ENCODE measurements around the gene SYT1.

SYT1 gene

GRCh38 chr12:79451365-79451764, 586.8 kb downstream of the SYT1 start:
- Histone ChIP-seq H3K27me3 (ENCODE audit: insufficient read depth, poor library complexity, severe bottlenecking) (no peaks in the 10 kb centered on the region), H3K4me1 (ENCODE audit: insufficient read depth, poor library complexity, severe bottlenecking) (peaks cover 19% of the 10 kb centered on the region), H3K9me3 (ENCODE audit: severe bottlenecking) (no peaks in the 10 kb centered on the region), H3K27ac (ENCODE audit: poor library complexity, severe bottlenecking) (peak overlapping the region; percentile 12), H3K36me3 (ENCODE audit: low read depth) (no peaks in the 10 kb centered on the region), H3K4me3 (ENCODE audit: severe bottlenecking) (no peak overlapping the region)
- ATAC-seq (ENCODE audit: low read depth) (no peak), DNase-seq (ENCODE audit: low spot score) (no peak)
- no peak for TF ChIP-seq CTCF (IDR thresholded peaks at IDR 0.05; ENCODE audit: poor library complexity, severe bottlenecking)

GRCh38 chr12:79451978-79452377, 587.4 kb downstream of the SYT1 start:
- Histone ChIP-seq H3K36me3 (ENCODE audit: low read depth) (no peaks in the 10 kb centered on the region), H3K27me3 (ENCODE audit: insufficient read depth, poor library complexity, severe bottlenecking) (no peaks in the 10 kb centered on the region), H3K9me3 (ENCODE audit: severe bottlenecking) (no peaks in the 10 kb centered on the region), H3K4me3 (ENCODE audit: severe bottlenecking) (no peak overlapping the region), H3K27ac (ENCODE audit: poor library complexity, severe bottlenecking) (peak overlapping the region; percentile 12), H3K4me1 (ENCODE audit: insufficient read depth, poor library complexity, severe bottlenecking) (peaks cover 19% of the 10 kb centered on the region)
- ATAC-seq (ENCODE audit: low read depth), result peak; percentile 91
- TF ChIP-seq CTCF (IDR thresholded peaks at IDR 0.05; ENCODE audit: poor library complexity, severe bottlenecking), result no peak
- DNase-seq (ENCODE audit: low spot score), result peak; percentile 59

- no peak for ATAC-seq (ENCODE audit: low read depth)
- DNase-seq (ENCODE audit: low spot score), result no peak
These were observed 588.3 kb downstream of the SYT1 start for GRCh38 chr12:79452906-79453305.

GRCh38 chr12:79453820-79454219, 589.2 kb downstream of the SYT1 start:
- Histone ChIP-seq H3K4me1 (ENCODE audit: insufficient read depth, poor library complexity, severe bottlenecking) (peaks cover 19% of the 10 kb centered on the region), H3K27ac (ENCODE audit: poor library complexity, severe bottlenecking) (no peak overlapping the region), H3K4me3 (ENCODE audit: severe bottlenecking) (no peak overlapping the region), H3K27me3 (ENCODE audit: insufficient read depth, poor library complexity, severe bottlenecking) (no peaks in the 10 kb centered on the region), H3K9me3 (ENCODE audit: severe bottlenecking) (no peaks in the 10 kb centered on the region), H3K36me3 (ENCODE audit: low read depth) (no peaks in the 10 kb centered on the region)
- no peak for TF ChIP-seq CTCF (IDR thresholded peaks at IDR 0.05; ENCODE audit: poor library complexity, severe bottlenecking)
- no peak for DNase-seq (ENCODE audit: low spot score)
- ATAC-seq (ENCODE audit: low read depth), result no peak

More at GRCh38 chr12:79452906-79453305, 588.3 kb downstream of the SYT1 start:
- no peaks in the 10 kb centered on the region for H3K9me3 ChIP-seq (ENCODE audit: severe bottlenecking)
- no peaks in the 10 kb centered on the region for H3K27me3 ChIP-seq (ENCODE audit: insufficient read depth, poor library complexity, severe bottlenecking)
- TF ChIP-seq CTCF (IDR thresholded peaks at IDR 0.05; ENCODE audit: poor library complexity, severe bottlenecking), result no peak
- no peak overlapping the region for H3K4me3 ChIP-seq (ENCODE audit: severe bottlenecking)
- H3K36me3 ChIP-seq (ENCODE audit: low read depth), result no peaks in the 10 kb centered on the region
- no peak overlapping the region for H3K27ac ChIP-seq (ENCODE audit: poor library complexity, severe bottlenecking)
- H3K4me1 ChIP-seq (ENCODE audit: insufficient read depth, poor library complexity, severe bottlenecking), result peaks cover 19% of the 10 kb centered on the region

GRCh38 chr12:79454338-79454843, 589.8 kb downstream of the SYT1 start:
- ATAC-seq (ENCODE audit: low read depth) (peak; percentile 52), DNase-seq (ENCODE audit: low spot score) (no peak)
- Histone ChIP-seq H3K27me3 (ENCODE audit: insufficient read depth, poor library complexity, severe bottlenecking) (no peaks in the 10 kb centered on the region), H3K27ac (ENCODE audit: poor library complexity, severe bottlenecking) (no peak overlapping the region), H3K36me3 (ENCODE audit: low read depth) (no peaks in the 10 kb centered on the region), H3K9me3 (ENCODE audit: severe bottlenecking) (no peaks in the 10 kb centered on the region), H3K4me3 (ENCODE audit: severe bottlenecking) (no peak overlapping the region), H3K4me1 (ENCODE audit: insufficient read depth, poor library complexity, severe bottlenecking) (peaks cover 19% of the 10 kb centered on the region)
- TF ChIP-seq CTCF (IDR thresholded peaks at IDR 0.05; ENCODE audit: poor library complexity, severe bottlenecking), result no peak

Data from RWPE2 (cell line).